HG02759 (cell line): ENCODE results near the gene SMARCA4.
"Not testable (repeated sequence)": the region's sequence is repeated elsewhere in the genome, so short reads cannot be mapped to it uniquely, and the experiment has no call there.

Experiments
- ATAC-seq: cut with Tn5 transposase; IDR thresholded peaks from one replicate; pipeline ENCODE4 v1.9.1; 2021; ENCODE audit warnings: mild to moderate bottlenecking, moderate library complexity; ENCODE audit not compliant: unreplicated experiment

Gene SMARCA4

DNA sequence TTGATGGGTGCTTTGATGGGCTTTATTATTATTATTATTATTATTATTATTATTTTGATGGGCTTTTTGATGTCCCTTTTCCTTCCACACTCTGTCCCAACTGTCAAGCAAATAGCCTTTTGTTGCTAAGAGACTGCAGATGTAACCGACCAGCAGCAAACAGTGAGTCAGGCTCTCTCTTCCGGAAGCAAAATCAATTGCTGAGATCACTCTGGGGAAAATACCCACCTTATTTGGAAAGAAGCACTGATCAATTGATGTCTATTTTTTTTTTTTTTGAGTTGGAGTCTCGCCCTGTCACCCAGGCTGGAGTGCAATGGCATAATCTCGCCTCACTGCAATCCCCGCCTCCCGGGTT, 131.3 kb downstream of the SMARCA4 start:
- ATAC-seq: no peak

DNA sequence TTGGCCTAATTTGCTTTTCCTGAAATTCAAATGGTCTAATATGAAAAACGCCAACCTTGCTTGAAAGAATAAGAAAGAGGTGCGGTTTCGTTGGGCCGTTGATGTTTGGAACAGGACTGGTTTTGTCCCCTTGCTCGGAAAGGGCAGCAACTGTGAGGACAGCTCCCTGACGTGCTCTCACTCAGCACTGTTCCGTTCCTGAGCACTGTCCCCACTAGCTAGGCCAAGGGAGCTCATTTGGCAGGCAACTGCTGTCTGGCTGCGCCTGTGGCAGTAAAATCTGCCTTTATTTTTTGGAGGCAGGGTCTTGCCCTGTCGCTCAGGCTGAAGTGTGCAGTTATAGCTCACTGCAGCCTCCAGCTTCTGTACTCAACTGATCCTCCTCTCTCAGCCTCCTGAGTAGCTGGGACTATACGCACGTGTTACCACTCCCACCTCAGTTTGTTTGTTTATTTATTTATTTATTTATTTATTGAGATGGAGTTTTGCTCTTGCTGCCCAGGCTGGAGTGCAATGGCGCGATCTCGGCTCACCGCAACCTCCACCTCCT, 132.9 kb downstream of the SMARCA4 start:
- no peak for ATAC-seq

DNA sequence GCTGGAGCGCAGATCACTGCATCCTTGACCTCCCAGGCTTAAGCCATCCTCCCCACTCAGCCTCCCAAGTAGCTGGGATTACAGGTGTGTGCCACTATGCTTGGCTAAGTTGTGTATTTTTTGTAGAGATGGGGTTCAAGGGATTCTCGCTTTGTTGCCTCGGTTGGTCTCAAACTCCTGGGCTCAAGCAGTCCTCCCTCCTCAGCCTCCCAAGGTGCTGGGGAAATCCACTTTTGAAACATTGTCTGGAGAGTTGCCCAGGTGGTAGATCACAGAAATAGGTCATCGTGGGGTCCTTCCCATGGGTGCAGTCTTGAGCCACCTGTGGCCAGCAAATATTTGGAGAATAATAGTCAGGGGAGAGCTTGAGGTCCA, 133.7 kb downstream of the SMARCA4 start:
- no peak for ATAC-seq

DNA sequence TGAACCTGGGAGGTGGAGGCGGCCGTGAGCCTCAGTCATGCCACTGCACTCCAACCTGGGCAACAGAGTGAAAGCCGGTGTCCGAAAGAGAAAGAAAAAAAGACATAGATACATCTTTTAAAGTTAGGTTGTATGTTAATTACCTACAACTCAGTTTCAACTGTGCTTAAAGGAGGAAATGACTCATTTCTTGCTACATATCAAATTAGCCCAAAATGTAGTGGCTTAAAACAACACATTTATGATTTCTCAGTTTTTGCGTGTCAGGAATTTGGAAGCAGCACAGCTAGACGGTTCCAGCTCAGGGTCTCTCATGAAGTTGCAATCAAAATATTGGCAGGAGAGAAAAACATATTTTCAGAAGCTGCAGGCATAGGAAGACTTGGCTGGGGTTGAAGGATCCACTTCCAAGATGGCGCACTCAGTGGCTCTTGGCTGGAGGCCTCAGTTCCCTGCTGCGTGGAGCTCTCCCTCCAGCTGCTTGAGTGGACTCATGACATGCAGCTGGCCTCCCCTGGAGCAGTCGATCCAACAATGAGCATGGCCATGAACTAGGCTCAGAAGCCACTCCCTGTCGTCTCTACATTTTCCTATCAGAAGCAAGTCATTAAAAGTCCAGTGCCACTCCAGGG, 135.5 kb downstream of the SMARCA4 start:
- ATAC-seq: peak; percentile 37

DNA sequence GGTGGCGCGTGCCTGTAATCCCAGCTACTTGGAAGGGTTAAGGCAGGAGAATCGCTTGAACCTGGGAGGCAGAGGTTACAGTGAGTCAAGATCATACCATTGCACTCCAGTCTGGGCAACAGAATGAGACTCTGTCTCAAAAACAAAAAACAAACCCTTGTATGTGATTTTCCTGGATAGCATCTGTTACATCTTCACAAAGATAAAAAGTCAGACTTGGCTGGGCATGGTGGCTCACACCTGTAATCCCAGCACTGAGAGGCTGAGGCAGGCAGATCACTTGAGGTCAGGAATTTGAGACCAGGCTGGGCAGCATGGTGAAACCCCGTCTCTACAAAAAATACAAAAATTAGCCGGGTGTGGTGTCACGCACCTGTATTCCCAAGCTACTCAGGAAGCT, 136.5 kb downstream of the SMARCA4 start:
- ATAC-seq: not testable (repeated sequence)

DNA sequence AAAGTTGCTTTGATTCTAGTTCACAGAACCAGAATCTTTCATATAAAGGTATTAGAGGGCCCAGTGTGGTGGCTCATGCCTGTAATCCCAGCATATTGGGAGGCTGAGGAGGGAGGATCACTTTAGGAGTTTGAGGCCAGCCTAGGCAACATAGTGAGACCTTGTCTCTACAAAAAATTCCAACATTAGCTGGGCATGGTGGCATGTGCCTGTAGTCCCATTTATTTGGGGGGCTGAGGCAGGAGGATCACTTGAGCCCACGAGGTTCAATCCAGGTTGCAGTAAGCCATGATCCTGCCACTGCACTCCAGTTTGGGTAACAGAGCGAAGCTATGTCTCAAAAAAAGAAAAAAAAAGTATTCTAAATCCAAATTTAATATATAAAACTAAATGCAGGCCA, 137.5 kb downstream of the SMARCA4 start:
- no peak for ATAC-seq

DNA sequence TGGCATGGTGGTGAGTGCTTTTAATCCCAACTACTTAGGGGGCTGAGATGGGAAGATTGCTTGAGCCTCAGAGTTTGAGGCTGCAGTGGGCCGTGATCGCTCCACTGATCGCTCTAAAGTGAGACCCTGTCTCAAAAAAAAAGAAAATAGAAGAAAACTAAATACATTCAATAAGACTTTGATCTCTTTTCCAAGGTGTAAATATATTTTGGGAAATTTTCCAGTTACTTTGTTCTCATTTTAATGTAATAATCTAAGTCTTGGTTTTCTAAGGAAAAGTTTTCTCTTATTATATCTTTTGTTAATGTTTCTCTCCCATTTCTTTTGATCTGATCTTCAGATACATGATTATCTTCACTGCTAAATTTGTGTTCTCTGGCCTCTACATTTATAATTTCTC, 138.0 kb downstream of the SMARCA4 start:
- ATAC-seq: no peak

DNA sequence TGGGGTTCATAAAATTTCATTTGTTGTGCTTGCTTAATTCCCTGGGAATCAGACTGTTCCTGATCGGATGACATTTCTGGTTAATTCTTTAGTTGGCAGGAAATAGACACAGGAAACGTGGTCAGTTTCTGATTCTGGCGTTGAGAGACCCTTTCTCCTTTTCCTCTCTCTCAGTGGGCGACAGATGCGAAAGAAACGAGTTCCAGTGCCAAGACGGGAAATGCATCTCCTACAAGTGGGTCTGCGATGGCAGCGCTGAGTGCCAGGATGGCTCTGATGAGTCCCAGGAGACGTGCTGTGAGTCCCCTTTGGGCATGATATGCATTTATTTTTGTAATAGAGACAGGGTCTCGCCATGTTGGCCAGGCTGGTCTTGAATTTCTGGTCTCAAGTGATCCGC, 139.2 kb downstream of the SMARCA4 start:
- no peak for ATAC-seq

DNA sequence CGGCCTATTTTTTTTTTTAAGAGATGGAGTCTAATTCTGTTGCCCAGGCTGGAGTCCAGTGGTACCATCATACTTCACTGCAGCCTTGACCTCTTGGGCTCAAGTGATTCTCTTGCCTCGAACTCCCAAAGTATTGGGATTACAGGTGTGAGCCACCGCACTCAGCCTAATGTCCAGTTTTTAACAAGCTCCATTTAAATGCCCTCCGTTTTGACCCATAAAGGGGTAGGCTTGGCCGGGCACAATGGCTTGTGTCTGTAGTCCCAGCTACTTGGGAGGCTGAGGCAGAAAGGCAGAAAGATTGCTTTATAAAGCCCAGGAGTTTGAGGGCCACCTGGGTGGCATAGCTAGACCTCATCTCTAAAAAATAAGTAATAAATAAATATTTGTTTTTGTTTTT, 140.2 kb downstream of the SMARCA4 start:
- ATAC-seq: no peak

DNA sequence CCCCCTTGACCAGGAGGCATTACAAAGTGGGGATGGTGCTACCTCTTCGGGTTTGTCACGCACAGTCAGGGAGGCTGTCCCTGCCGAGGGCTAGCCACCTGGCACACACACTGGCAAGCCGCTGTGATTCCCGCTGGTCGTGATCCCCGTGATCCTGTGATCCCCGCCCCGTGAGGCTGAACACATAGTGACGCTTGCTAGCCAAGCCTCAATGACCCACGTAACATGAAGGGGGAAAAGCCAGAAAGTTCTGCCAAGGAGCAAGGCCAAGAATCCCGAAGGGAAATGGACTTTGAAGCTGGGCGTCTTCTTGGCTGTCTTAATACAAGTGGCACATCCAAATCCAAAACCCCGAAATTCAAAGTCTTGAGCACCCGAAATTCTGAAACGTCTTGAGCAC, 142.1 kb downstream of the SMARCA4 start:
- no peak for ATAC-seq

DNA sequence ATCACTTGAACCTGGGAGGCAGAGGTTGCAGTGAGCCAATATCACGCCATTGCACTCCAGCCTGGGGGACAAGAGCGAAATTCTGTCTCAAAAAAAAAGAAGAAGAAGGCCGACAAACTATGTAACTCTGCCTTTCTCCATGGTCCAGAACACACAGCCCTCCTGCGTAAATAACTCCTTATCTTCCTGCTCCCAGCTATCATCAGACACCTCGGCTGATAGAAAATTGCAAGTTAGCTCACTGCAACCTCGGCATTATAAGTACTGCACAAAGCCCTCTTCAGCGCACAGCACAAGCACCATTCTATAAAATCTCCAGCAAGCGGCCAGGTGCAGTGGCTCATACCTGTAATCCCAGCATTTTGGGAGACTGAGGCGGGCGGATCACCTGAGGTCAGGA, 142.8 kb downstream of the SMARCA4 start:
- ATAC-seq: not testable (repeated sequence)

DNA sequence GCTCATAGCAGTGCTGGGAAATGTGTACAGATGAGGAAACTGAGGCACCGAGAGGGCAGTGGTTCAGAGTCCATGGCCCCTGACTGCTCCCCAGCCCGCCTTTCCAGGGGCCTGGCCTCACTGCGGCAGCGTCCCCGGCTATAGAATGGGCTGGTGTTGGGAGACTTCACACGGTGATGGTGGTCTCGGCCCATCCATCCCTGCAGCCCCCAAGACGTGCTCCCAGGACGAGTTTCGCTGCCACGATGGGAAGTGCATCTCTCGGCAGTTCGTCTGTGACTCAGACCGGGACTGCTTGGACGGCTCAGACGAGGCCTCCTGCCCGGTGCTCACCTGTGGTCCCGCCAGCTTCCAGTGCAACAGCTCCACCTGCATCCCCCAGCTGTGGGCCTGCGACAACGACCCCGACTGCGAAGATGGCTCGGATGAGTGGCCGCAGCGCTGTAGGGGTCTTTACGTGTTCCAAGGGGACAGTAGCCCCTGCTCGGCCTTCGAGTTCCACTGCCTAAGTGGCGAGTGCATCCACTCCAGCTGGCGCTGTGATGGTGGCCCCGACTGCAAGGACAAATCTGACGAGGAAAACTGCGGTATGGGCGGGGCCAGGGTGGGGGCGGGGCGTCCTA, 144.3 kb downstream of the SMARCA4 start:
- no peak for ATAC-seq

DNA sequence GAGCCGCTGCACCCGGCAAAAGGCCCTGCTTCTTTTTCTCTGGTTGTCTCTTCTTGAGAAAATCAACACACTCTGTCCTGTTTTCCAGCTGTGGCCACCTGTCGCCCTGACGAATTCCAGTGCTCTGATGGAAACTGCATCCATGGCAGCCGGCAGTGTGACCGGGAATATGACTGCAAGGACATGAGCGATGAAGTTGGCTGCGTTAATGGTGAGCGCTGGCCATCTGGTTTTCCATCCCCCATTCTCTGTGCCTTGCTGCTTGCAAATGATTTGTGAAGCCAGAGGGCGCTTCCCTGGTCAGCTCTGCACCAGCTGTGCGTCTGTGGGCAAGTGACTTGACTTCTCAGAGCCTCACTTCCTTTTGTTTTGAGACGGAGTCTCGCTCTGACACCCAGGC, 145.6 kb downstream of the SMARCA4 start:
- no peak for ATAC-seq

DNA sequence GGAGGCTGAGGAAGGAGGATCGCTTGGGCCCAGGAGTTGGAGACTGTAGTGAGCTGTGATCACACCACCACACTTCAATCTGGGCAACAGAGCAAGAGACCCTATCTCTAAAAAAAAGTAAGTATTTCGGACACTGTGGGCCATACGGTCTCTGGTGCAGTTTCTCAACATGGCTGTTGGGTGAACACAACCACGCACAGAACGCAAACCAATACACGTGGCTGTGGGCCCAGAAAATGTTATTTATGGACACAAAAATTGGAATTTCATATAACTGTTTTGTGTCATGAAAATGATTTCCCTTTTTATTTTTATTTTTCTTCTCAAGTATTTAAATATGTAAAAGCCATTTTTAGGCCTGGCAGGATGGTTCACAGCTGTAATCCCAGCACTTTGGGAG, 147.9 kb downstream of the SMARCA4 start:
- no peak for ATAC-seq

DNA sequence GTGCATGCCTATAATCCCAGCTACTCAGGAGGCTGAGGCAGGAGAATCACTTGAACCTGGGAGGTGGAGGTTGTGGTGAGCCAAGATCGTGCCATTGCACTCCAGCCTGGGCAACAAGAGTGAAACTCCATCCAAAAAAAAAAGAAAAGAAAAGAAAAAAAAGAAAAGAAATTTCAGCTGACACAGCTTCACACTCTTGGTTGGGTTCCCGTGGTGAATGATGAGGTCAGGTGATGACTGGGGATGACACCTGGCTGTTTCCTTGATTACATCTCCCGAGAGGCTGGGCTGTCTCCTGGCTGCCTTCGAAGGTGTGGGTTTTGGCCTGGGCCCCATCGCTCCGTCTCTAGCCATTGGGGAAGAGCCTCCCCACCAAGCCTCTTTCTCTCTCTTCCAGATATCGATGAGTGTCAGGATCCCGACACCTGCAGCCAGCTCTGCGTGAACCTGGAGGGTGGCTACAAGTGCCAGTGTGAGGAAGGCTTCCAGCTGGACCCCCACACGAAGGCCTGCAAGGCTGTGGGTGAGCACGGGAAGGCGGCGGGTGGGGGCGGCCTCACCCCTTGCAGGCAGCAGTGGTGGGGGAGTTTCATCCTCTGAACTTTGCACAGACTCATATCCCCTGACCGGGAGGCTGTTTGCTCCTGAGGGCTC, 150.4 kb downstream of the SMARCA4 start:
- ATAC-seq: no peak

DNA sequence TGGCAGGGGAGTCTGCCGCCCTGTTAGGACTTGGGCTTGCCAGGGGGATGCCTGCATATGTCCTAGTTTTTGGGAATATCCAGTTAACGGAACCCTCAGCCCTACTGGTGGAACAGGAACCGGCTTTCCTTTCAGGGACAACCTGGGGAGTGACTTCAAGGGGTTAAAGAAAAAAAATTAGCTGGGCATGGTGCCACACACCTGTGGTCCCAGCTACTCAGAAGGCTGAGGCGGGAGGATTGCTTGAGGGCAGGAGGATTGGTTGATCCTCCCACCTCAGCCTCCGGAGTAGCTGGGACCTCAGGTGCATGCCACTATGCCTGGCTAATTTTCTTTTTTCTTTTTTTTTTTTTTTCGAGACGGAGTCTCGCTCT, 150.9 kb downstream of the SMARCA4 start:
- no peak for ATAC-seq
